Measurements from ENCODE around the gene PPARA.
"Not testable (repeated sequence)": the region's sequence is repeated elsewhere in the genome, so short reads cannot be mapped to it uniquely, and the experiment has no call there.

Gene PPARA

DNA sequence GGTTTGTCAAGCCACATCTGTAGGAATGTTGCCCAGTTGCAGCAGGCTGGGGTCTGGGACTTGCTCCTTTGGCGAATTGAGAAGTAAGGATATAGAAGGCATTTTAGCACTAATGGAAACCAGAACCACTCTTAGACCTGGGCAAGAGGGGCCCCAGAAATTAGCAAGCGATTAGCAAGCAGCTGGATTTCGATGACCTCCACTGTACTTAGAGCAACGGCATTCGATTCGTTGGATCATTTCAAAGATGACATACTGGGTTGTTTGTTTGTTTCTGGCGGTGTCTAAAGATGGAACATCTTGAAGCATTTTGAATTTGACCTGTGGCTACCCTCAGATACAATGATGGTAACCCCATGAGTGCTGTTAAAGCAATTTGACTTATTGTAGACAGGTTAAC lies 100.9 kb downstream of the PPARA start:
- no peak for DNase-seq

DNA sequence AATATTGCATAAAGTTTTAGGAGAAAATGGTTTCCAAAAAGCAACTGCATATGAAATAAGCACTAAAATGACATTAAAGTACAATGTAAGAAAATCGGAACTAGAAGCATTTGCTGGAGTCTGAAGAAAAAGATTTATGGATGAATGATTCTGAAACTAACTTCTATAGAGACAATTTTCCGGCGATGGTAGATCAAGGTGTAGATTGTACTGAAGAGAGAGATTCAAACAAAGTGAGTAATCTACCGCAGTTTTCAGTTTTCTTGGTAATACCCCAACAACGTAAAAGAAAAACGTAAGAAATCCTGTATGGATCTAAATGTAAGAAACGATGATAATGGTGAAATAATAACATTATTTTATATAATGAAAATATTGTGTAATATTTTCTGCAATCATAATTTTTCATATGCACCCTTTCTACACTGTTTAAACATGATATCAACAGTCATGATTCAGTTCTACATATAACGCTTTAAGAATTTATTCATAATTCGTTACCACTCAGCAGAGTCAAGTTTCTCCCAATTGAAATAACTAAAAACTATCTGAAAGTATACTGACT lies 101.6 kb downstream of the PPARA start:
- DNase-seq: no peak

DNA sequence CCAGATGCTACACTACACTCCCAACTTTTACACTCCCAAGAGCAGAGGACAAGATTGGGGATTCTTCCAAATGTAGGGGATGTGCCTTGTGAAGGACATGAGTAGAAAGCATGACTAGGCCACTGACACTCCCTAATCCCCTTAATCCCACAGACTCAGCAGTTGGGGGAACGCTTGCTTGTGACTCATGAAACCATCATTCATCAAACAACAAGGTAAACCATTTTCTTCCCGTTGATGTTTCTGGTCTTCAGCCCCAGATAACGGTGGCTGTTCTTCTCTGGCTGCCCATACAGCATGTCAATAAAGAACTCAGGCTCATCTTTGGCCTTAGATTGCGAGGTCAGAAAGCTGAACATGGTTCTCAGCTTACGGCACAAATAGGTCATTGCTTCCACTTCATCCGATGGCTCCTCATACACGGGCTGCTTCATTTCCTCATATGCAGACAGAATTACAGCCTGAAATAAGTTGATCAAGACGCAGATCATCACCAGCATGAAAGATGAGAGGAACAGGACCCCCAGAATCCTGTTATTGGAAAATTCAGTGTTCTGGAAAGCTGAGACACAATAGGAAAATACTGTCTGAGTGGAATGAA lies 106.1 kb downstream of the PPARA start:
- DNase-seq: no peak

DNA sequence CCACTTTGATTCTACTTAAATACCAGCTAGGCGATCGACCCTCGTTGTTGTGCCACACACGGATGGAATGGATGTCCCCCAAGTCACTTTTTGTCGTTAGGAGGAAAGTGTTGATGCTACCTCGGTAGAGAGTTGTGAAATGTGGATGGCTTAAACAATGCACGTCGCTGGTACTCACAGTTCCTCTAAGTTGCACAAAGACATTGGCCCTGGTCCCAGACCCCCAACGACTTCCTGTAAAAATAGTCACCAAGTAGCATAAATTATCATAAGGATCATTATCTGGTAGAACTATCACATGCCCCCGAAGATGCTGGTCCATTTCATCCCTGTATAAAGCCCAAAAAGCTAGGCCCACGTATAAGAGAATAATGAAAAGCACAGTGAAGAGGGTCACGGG lies 109.0 kb downstream of the PPARA start:
- DNase-seq: no peak

DNA sequence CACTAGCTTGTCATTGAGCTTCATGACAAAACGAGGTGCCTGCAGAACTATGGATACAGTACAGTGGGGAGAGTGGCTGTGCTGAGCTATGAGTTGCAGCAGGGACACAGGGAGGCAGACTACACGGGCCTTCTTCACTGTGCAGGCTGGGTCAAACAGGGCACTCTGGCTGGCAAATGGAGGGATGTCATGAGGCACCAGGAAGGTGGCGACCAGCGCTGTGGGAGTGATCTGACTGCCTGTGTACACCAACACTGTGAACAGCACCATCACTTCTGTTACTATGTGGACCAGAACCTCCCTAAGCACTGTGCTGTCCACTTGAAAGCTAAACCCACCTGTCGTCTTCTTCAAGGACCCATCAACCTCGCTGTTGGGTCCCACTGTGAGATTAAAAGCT lies 109.7 kb downstream of the PPARA start:
- DNase-seq: no peak

DNA sequence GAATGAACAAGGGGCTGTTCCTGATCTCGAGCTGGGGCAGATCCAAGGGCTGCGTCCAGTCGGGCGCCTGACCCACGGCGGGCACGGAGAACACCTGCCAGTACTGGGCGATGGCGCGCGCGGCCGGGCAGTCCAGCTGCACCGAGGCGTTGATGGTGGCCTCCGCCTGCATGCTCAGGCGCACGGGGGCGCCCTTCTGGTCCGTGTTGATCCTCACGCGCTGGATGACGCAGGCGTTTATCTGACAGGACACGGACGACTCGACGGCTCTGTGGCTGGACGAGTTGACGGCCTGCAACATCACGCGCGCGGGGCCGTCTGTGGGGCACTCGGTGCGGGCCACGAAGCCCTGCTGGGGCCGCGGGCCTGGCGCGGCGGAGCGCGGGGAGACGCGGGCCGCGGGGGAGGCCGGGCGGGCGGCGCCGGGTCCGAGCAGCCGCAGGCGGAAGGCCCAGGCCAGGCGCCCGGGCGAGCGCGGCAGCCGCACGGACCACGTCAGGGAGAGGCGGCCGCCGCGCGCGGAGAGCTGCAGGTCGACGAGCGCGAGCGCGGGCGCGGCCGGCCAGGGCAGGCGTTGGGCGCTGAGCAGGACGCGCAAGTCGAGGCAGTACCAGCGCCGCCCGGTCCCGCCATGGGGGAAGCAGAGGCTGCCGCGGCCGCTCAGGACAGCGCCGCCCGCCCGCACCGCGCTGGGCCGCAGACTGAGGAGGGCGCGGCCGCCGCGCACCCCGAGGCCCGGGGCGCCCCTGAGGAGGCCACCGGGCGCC lies 112.3 kb downstream of the PPARA start:
- no peak for DNase-seq

DNA sequence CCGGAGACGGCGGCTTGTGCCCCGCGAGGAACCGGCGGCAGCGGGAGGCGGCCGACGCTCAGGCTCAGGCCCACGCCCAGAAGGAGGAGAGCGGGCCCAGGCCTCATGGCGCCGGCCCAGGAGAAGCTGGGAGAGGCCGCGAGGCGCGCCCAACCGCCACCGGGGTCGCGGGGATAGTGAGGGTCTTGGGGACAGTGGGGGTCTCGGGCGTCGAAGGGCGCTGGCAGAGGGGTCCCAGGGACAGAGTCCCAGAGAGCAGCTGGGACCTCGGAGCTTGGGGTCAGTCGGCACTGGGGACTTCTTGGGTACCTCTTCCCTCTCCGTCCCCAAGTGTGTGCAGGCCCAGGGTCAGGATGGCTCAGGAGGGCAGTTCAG lies 112.9 kb downstream of the PPARA start, which contains the start of gene PKDREJ:
TSS of gene PKDREJ (minus strand) at position 128 of the 375 bp plus-strand sequence. CDS start at position 107, 21 bp downstream.
- DNase-seq: no peak

DNA sequence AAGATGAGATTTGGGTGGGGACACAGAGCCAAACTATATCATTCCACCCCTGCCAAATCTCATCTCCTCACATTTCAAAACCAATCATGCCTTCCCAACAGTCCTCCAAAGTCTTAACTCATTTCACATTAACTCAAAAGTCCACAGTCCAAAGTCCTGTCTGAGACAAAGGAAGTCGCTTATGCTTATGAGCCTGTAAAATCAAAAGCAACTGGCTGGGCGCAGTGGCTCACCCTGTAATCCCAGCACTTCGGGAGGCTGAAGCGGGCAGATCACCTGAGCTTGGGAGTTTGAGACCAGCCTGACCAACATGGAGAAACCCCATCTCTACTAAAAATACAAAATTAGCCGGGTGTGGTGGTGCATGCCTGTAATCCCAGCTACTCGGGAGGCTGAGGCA lies 114.2 kb downstream of the PPARA start:
- DNase-seq: not testable (repeated sequence)

DNA sequence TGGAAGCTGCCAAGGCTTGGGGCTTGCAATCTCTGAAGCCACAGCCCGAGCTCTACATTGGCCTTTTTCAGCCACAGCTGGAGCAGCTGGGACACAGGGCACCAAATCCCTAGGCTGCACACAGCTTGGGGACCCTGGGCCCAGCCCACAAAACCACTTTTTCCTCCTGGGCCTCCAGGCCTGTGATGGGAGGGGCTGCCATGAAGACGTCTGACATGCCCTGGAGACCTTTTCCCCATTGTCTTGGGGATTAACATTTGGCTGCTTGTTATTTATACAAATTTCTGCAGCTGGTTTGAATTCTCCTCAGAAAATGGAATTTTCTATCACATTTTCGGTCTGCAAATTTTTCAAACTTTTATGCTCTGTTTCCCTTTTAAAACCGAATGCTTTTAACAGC lies 115.3 kb downstream of the PPARA start:
- DNase-seq: not testable (repeated sequence)

DNA sequence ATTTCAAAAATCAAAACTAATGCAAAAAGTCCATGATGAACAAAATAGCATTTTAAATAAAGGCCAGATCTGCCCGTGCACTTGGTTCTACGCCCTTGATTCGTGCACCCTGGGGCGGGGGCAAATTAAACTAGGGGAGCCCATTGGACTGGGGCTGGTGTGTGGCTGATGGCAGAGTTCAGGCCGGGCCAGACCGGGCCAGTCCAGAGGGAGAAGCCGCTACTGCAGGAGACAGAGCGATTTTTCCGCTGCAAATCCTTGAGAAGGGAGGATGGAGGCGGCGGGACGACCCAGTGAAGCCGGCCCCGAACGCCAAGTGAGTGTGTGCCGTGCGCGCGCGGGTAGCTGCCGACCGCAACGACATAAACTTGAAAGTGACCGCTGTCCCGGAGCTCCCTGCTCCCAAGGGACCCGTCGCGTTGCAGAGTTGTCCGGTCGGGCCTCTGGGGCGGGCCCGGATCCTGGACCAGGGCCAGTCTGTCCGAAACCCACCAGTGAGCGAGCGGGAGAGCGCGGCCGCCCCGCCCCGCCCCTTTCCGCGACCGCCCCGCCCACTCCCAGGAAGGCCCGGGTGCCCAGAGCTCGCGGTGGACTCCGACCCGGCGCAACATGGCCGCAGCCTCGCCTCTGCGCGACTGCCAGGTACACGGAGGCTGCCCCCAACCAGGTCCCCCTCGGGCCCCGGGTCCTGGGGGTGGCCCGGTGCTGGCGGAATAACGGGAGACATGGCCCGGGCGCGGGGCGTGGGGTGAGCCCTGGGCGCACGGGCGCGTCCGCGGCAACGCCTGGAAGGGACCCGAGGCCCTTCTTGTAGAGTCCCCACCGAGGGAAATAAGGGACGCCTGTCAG lies 117.3 kb downstream of the PPARA start, which contains the start of gene TTC38:
TSS of gene TTC38 (plus strand) at position 578 of the 849 bp plus-strand sequence. CDS start at position 610, 32 bp downstream.
- DNase-seq: peak; percentile 85

DNA sequence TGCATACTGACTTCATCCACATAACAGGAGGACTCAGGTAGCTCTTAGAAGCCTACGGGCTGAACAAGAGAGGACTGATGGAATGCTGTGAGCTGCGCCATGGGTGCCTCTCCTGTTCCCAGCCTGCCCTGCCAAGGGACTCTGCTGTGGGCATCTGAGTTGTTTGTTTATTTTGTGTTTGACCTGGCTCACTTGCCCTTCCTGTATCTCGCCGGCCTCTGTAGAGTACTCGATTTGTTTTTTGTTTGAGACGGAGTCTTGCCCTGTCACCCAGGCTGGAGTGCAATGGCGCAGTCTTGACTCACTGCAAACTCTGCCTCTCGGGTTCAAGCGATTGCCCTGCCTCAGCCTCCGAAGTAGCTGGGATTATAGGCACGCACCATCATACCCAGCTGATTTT lies 119.2 kb downstream of the PPARA start:
- no peak for DNase-seq

DNA sequence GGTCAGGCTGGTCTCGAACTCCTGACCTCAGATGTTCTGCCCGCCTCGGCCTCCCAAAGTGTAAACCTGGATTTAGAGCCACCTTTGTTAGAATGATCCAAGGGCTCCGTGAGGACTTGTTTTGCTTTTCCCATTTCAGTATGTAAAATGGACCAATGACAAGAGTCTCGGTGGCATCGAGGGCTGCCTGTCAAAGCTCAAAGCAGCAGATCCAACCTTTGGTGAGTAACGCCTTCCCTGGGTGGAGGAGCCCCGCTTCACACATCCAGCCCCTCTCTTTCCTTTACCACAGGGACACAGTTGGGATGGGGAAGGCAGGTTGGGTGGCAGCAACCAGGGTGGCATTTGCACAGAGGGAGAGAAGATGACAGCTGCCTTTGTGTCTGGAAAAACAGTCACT lies 121.9 kb downstream of the PPARA start:
- DNase-seq: no peak

DNA sequence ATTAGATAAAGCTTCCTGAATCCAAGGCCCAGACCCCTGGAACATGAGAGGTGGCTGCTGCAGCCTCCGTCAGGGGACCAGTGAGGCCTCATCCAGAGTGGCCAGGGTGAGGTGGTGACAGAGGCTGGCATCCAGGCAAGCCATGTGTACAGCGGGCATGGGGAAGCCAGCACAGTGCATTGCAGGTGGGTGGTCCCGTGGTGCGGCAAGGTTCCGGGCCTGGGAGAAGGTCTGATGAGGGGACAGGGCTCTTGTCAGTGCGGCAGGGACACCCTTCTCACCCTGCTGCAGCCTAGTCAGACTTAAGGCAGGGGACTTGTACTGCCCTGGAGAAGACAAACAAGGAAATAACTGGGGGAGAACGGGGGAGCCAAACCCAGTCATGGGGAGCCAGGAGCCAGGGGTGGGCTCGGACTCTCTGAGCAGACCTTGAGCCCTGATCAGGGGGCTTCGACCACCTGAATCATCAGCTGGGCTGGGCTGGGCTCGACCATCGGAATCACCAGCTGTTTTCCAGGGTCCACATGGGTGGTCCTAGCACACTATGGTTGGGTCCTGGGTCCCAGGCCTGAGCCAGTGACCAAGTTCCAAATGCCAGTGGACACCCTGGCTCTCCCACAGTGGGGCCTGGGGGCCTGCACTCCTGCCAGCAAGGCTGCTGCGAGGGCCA lies 122.6 kb downstream of the PPARA start:
- no peak for DNase-seq

DNA sequence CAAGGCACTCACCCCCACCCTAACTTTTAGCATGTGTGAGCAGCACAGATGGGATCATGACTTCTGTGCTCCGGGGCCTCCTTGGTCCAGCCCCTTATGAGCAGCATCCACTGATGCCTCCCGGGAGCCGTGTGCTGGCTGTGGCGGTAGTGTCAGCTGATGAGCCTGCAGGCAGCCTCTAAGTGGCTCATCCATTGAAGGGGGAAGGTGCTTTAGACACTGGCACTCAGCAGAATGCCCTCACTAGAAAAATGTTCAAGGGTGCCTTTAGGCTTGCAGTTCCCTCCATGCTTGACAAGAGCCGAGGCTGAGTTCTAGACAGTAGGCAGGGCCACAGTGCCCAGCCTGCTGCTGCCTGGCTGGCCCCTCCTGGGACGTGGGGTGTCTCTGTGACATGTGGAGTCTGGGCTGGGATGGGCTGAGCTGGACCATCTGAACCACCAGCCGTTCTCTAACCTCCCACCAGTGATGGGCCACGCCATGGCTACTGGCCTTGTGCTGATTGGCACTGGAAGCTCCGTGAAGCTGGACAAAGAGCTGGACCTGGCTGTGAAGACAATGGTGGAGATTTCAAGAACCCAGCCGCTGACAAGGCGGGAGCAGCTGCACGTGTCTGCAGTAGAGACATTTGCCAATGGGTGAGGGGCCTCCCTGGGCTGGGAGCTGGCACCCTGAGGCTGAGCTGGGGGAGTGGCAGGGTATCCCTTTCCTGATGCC lies 123.3 kb downstream of the PPARA start:
- DNase-seq: no peak

DNA sequence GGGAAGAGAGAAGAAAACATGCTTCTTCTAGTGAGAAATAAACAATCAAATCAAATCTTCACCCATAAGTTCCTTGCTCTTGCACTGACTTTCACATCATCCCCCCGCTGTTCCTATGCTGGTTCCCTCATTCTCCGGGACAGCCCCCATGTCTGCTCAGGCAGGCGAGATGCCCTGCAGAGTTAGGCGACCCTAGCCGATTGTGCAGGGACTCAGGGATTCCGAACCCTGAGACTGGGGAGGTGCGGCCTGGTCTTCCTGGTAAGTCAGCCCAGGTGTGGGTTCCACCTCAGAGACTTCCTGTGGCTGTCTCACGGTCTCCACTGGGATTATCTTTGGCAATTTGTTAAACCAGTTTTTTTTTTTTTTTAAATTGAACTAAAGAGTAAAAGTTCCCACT lies 124.1 kb downstream of the PPARA start:
- DNase-seq: no peak

DNA sequence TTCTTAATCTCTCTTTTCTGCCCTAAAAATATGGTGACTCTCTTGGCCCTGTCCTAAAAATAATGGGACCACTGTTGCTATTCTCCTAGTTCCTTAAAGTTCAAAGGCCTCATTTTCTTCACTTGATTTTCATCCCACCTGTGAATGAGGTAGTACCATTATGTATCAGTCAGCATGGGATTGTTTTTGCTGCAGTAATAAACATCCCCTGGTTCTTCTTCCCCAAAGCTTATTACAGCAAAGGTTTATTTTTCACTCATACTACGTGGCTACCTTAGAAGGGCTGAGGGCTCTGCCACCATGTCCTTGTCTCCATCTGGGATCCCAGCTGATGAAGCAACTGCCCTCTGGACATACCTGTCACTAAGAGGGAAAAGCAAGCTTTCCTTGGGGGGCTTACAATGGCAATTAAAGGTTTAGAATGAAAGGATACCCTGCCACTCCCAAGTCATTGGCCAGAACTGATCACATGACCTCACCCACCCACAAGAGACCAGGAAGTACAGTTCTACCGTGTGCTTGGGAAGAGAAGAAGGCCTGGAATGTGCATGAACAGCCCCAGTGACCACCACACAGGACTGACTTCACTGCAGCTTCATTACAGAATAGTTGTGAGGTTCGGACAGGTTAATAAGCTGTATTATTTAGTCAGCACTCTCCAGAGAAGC lies 125.3 kb downstream of the PPARA start:
- DNase-seq: no peak

DNA sequence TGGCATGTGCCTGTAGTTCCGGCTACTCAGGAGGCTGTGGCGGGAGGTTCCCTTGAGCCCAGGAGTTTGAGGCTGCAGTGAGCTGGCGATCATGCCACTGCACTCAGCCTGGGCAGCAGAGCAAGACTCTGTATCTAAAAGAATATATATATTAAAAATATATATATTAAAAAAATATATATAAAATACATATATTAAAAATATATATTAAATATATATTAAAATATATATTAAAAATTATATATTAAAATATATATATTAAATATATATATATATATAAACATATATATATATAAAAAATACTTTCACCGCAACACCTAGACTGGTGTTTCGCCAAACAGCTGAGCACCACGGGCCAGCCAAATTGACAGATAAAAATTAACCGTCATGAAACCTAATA lies 126.2 kb downstream of the PPARA start:
- DNase-seq: no peak

DNA sequence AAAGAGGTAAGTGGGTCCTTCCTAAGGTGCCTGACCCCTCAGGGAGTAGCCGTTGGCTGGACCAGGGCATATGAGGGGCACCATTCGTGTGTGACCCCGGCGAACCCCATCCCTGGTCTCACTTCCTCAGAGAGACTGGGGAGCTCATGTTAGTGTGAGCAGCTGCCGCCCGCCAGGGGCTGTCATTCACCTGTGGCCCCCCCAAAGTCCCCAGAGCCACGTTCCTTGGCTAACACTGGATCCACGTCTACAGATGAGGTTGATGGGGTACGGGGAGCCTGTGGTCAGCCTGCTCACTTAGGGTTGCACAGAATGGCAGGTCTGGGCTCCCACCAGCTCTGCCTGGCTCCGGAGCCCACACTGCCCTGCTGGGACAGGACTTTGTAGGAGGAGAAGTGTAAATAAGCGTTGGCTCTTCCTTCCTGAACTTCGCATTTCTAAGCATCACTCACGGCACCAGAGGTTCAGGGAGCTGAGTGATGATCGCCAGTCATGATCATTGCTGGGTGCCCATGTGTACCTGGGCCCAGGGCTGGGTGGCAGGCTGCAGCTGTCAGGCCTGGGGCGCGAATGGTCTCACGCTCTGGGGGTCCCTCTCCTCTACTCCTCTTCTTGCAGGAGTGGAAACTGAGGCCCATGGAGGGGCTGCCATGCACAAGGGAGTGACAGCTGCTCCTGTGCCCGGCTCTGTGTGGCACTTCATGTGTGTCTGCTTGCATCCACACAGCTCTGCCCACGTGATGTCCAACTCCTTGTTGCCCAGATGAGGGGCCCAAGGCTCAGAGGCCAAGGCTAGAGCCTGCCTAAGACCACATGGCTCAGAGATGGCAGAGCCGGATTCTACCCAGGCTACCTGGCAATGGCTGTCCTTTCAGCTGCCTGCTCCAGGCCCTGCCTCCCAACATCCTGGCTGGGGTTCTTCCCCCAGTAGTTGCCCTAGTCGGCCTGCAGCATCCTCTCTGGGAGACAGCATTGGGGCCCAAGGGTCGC lies 128.6 kb downstream of the PPARA start:
- no peak for DNase-seq

DNA sequence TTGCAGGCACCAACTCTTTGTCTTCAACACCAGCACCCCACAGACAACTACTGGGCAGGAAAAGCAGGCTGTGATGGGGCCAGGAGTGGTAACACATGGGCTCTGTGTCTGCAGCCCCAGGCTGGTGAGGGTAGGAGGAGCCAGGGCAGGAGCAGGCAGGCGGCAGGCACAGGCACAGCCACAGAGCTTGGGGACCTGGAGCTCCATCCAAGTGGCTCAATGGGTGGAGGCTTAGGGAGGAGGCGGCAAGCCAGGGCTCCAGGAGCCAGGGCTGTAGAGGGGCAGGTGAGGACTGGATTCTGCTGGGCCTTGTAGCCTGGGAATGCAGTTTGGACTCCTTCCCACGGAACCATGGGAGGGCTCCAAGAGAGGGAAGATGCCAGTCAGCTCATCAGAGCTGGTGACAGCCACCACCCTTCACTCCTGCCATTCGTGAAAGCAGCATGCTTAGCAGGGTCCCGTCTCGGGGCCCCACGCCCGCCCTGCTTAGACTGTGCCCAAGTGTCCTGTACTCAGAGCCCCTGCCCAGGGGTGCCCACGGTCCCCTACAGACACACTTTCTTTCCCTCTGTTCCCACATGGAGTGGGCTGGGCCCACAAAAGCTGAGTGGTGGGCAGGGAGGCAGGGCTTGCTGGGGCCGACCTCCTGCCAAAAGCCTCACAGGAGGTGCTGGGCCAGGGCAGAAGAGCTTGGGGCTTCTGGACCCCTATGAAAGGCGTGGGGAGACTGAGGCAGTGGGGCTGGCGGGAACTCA lies 129.9 kb downstream of the PPARA start:
- DNase-seq: no peak

Measured in T1000 (cell line).